Adipose tissue (tissue), 3 donors: Measurements from ENCODE around the gene BACH2. TPM values are rescaled to one million over a fixed set of nuclear protein-coding genes. Genes with fewer than 3 reads are reported as not detected.
"Not testable (repeated sequence)": the region's sequence is repeated elsewhere in the genome, so short reads cannot be mapped to it uniquely, and the experiment has no call there.

ENCODE experiments used
- H3K27ac ChIP-seq: one replicate; pipeline ENCODE4 v1.5.1; 2013; ENCODE audit warnings: low read depth, low read length
- WGBS, 3 donors: extraction: QIAGEN DNeasy Blood & Tissue Kit; methylation state at CpG; one replicate each; pipeline ENCODE4 v1.1.7; 2013; 5-methylcytosine and 5-hydroxymethylcytosine counted together
- polyA plus RNA-seq, 3 donors: library from polyadenylated mRNA; stranded (reverse); fragments of 200-250 nt; gene quantifications; one replicate each; pipeline ENCODE4 v1.2.3, GENCODE V29; 2013
- donor health status: healthy with polysubstance abuse.
- donor health status: Bipolar disorder and iron deficiency.
- donor health status: healthy.

BACH2 gene
- polyA plus RNA-seq, 3 donors, result 0.52 to 0.79 (median 0.53) TPM

GRCh38 chr6:90226257-90226656, 70.4 kb downstream of the BACH2 start:
- H3K27ac ChIP-seq, result no peak overlapping the region
- WGBS, 3 donors, result 73 to 86% (median 85%) methylated on average over 2 of the region's 2 CpGs

GRCh38 chr6:90224196-90224595, 72.4 kb downstream of the BACH2 start:
- WGBS, 3 donors, result 74 to 92% (median 88%) methylated on average over 1 of the region's 1 CpG
- H3K27ac ChIP-seq, result no peak overlapping the region

GRCh38 chr6:90222724-90223198, 73.9 kb downstream of the BACH2 start:
- H3K27ac ChIP-seq, result no peak overlapping the region
- WGBS, 3 donors, result 93 to 99% (median 97%) methylated on average over 10 of the region's 10 CpGs

- 94 to 99% (median 97%) methylated on average over 1 of the region's 1 CpG for WGBS, 3 donors
- H3K27ac ChIP-seq, result no peak overlapping the region
Measured at GRCh38 chr6:90222008-90222407, 74.6 kb downstream of the BACH2 start.

DNA sequence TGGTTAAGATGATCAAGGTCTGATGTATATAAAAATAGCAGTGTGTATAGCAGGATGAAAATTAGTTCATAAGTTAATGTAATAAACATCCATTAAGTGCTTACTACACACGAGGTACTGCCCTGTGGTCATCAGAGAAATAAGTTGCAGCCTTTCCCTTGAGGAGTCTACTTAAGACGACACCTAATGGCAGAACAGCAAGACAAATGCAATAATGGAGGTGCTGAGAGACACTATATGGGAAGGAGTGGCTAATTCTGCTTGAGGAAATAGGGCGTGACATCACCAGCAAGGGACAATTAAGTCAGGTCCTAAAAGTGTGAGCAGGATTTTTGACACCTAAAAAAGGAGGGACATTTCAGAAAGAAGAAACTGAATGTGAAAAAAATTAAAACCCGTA, 75.2 kb downstream of the BACH2 start:
- no peak overlapping the region for H3K27ac ChIP-seq
- WGBS, 3 donors, result 95 to 97% (median 95%) methylated on average over 4 of the region's 4 CpGs

DNA sequence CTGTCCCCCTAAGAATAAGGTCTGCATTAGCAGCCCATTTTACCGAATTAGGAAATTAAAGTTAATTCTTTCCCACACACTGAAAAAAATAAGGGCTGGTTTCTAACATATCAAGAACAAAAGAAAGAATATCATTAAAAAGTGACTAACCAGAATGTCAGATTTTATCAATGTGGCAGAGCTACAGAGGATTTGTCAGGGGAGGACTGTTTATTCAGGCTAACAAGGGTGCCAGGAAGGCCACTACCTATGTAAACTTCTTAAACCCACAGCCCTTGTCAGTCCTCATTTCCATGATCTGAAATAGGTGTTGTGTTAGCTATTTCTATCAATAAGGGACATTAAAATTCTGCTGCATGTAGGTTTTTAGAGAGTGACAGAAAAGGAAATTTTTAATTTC, 76.4 kb downstream of the BACH2 start:
- 37 to 77% (median 74%) methylated on average over 1 of the region's 1 CpG for WGBS, 3 donors
- no peak overlapping the region for H3K27ac ChIP-seq

- no peak overlapping the region for H3K27ac ChIP-seq
- 29 to 53% (median 51%) methylated on average over 14 of the region's 14 CpGs for WGBS, 3 donors
Measured at GRCh38 chr6:90219209-90219985, 77.2 kb downstream of the BACH2 start.

DNA sequence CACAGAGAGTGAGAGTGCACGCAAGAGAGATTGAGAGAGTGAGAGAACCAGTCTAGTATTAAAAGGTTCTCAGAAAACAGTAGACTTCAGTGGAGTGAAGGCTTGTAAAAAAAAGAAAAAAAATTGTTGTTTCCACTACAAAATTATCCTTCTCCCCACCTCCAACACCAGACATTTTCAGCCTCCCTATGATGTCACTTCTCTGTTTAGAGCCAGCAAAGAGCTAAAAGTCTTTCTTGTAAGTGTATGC, 77.8 kb downstream of the BACH2 start:
- no peak overlapping the region for H3K27ac ChIP-seq
- 21 to 22% (median 21%) methylated on average over 1 of the region's 1 CpG for WGBS, 3 donors

- WGBS, 3 donors, result 39 to 60% (median 56%) methylated on average over 6 of the region's 6 CpGs
- peak overlapping the region; percentile 34 for H3K27ac ChIP-seq
Measured at GRCh38 chr6:90217506-90218127, 79.0 kb downstream of the BACH2 start.

DNA sequence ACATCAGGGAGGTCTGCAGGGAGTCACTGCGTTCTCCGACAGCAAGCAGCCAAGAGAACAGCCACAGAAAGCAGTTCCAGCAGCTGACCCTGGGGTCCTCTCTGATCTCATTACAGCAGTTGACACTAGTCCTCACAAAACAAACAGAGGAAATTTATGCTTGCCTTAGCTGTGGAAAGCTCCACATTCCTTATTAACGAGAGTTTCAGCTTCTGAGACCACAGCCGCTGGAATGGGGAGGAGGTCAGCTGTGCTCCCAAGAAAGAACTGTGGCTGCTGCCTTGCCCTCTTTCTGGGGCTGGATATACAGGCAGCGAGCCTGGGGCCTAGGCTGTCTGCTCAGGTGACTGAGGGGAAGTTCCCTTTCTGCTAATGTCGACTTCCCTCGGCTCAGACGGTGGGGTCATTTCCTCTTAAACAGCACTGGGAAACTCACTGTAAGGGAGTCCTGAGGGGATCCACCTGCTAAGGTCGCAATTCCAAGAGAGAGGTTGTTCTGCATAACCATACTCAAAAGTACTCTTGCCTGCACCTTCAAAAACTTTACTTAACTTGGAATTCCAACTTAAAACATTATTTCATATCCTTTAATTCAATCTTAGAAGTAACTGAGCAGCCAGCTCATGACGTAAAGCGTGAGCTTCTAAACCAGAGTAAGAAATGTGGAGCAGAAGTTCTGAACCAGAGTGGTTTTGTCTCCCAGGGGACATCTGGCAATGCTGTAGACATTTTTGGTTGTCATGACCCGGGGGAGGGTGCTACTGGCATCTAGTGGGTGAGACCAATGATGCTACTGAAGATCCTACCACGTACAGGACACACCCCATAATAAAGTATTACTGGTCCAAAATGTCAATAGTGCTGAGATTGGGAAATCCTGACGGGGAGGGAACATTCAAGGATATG, 80.3 kb downstream of the BACH2 start:
- 44 to 60% (median 55%) methylated on average over 14 of the region's 14 CpGs for WGBS, 3 donors
- H3K27ac ChIP-seq, result no peak overlapping the region

DNA sequence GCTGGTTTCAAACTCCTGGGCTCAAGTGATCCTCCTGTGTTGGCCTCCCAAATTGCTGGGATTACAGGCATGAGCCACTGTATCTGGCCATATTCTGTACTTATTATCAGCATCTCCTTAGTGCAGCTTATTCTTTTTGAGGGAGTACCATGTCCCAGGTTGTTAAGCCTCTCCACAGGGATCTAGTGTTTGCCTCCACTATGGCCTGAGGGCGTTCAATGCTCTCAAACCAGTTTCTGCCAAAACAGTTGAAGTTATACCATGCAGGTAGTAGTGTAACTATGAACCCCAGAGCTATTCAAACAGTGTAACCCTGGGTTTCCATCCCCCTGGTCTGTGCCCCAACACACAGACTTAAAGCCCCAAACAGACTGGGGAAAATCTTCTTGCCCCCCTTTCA, 81.7 kb downstream of the BACH2 start:
- H3K27ac ChIP-seq, result no peak overlapping the region
- 92 to 95% (median 92%) methylated on average over 1 of the region's 1 CpG for WGBS, 3 donors

DNA sequence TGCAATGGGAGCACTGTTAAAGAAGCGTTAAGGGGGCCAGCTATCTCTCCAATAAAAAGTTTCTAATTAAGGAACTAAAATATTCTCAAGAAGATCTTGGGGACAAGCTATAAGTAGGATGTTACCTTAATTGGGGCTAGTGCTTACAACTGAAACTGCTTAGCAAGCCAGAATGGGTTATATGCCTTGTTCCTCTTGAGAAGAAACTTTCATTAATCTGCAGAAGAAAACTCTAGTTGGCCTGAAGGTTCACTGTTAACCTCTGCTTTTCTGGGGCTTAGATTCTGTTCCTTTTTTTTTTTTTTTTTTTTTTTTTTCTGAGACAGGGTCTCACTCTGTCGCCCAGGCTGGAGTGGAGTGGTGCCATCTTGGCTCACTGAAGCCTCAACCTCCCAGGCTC, 82.2 kb downstream of the BACH2 start:
- 87 to 96% (median 89%) methylated on average over 2 of the region's 2 CpGs for WGBS, 3 donors
- H3K27ac ChIP-seq, result no peak overlapping the region

DNA sequence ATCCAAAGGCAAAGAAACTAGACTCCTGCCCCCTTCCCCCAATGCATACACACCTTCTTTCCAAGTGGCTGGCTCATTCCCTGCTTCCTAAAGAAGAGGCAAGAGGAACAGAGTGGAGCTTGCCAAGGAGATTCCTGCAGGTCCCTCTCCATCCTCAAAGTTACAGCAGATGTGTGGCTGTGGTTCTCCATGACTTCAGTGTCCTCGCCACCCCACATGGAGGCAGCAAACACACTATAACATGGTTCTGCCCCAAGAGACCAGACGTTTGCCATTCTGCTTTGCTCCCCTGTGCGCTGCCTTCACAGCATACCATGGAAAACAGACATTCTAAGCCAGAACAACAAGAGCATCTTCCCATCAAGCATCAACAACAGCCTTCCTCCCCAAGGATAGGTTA, 84.4 kb downstream of the BACH2 start:
- H3K27ac ChIP-seq, result no peak overlapping the region
- 75 to 81% (median 77%) methylated on average over 3 of the region's 3 CpGs for WGBS, 3 donors

DNA sequence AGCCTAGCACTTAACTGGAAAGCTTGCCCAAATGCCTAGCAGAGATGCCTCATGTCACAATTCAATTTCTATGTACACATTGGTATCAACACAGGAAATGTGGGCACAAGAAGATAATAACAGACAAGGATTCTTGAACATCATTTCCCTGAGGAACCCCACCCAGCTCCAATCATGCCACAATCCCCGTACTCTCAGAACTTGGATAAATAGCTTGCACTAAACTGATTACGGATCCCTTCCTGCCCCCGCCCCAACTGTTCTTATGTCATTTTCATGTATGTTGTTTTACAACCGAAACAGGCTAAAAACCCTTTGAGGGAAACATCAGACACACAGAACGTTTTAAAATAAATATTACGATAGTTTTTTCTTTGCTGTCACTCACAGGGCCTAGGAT, 87.1 kb downstream of the BACH2 start:
- 77 to 82% (median 81%) methylated on average over 6 of the region's 6 CpGs for WGBS, 3 donors

DNA sequence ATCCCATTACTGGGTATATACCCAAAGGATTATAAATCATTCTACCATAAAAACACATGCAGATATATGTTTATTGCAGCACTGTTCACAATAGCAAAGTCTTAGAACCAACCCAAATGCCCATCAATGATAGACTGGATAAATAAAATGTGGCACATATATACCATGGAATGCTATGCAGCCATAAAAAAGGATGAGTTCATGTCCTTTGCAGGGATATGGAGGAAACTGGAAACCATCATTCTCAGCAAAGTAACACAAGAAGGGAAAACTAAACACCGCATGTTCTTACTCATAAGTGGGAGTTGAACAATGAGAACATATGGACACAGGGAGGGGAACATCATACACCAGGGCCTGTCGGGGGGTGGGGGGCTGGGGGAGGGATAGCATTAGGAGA, 88.0 kb downstream of the BACH2 start:
- H3K27ac ChIP-seq, result not testable (repeated sequence)
- WGBS, 3 donors, result 91 to 95% (median 93%) methylated on average over 2 of the region's 2 CpGs

More for the DNA sequence above, 87.1 kb downstream of the BACH2 start:
- H3K27ac ChIP-seq, result no peak overlapping the region

GRCh38 chr6:90204327-90205056, 92.2 kb downstream of the BACH2 start:
- no peak overlapping the region for H3K27ac ChIP-seq
- 70 to 80% (median 70%) methylated on average over 7 of the region's 7 CpGs for WGBS, 3 donors

DNA sequence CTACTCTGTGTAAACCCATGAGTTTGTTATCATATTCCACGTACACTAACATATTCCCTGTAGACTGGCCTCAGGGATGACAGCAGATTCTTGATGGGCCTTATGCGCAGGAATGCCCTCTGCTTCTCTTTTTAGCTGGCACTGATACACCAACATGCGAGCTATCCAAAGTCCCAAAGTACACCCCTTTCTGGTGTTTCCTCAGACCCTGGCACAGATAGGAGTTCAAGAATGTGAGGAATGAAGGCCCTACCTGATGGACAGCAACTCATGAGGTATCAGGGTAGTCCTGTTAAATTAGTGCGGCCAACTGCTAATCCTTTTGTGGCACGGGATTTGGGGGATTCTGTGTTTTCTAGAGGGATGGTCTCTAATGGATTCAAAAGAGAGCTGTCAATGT, 93.0 kb downstream of the BACH2 start:
- no peak overlapping the region for H3K27ac ChIP-seq
- 78 to 87% (median 80%) methylated on average over 5 of the region's 5 CpGs for WGBS, 3 donors

- WGBS, 3 donors, result 64 to 84% (median 77%) methylated on average over 2 of the region's 2 CpGs
Measured at GRCh38 chr6:90202156-90202555, 94.5 kb downstream of the BACH2 start.

DNA sequence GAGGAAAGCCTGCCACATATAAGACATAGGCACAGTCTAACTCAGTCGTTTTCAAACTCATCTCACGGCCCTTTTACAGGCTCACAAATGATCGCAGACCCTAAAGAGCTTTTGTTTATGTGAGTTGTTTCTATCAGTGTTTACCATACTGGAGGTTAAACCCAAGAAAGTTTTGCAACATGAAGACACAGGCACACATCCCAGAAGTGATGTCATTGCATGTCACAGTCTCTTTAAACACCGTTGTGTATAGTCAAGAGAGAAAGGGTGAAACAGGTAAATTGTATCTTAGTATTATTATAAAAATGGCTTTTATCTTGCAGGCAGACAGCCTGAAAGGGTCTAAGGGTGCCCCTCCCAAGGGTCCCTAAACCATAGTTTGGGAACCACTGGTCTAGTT, 96.7 kb downstream of the BACH2 start:
- WGBS, 3 donors, result 85 to 88% (median 87%) methylated on average over 4 of the region's 4 CpGs
- H3K27ac ChIP-seq, result no peak overlapping the region

More at GRCh38 chr6:90202156-90202555, 94.5 kb downstream of the BACH2 start:
- no peak overlapping the region for H3K27ac ChIP-seq
